ENCODE measurements around the gene ALKBH3.

The ALKBH3 gene

DNA sequence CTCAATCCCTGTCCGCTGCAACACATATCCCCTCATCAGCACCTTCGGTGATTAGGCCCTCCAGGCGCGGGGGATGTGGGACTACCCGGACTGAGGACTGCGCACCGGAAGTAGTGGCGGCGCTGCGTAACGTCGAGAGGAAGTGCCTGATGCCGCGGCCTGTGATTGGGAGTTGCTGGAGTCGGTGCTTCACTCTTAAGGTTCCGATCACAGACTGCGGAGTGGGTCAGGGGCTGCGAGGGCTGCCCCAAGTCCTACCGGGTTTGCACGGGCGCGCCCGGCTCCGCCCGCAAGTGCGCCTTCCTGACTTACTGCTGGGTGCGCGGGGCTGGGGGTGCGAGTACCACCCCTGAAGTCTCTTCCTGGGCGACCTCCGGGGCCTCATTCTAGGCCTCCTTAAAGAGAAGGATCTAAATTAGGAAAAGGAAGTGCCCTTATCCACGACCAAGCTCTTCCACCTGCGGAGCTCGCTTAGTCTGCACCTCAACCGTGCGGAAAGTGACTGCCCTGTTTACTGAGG is at the start of gene ALKBH3:
ALKBH3 (plus strand) TSS at position 192 of the 520 bp plus-strand sequence. CDS start 1,822 bp downstream, outside the sequence.
- Histone ChIP-seq H3K9me3 (ENCODE audit: insufficient read depth, low read depth, low read length) (no peaks in the 10 kb centered on the region), H3K4me3 (ENCODE audit: low read length) (peak within 1 kb of the TSS; percentile 96), H3K27ac (ENCODE audit: low read length) (no peak within 1 kb of the TSS), H3K27me3 (ENCODE audit: insufficient read depth, low read length) (peaks cover 49% of the 10 kb centered on the region), H3K9ac (ENCODE audit: low read depth, low read length) (peak within 1 kb of the TSS; percentile 83; the same call in 1 of the 2 replicates), H3K4me1 (ENCODE audit: insufficient read depth, low read length) (no peaks in the 10 kb centered on the region), H3K36me3 (ENCODE audit: insufficient read depth, low read depth, low read length) (peaks cover 15% of the 10 kb centered on the region)

DNA sequence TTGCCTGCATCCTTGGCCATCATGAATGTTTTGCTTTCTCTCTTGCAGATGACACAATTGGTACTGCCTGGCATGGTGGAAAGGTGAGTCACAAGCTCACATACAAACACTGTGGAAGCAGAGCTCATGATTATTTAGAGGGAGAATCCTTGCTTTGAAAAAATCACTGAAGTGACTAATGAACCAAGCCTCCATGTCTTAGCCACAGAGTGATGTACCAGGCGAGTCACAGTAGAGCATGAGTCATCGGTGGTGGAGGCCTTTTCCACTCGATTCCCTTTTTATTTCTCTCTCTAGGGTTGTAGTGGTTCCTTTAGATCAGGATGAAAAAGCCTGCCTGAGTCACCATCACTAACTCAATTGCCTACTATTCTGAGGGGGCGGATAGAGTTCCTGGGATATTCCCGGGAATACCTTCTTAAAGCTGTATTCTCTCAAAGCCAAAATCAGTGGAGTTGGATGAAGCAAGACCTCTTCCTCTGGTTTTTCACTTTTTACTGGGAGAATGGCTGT is 49.6 kb upstream of the ALKBH3 start:
- Histone ChIP-seq H3K4me3 (ENCODE audit: low read length) (no peak overlapping the region), H3K9ac (ENCODE audit: low read depth, low read length) (no peak overlapping the region), H3K27ac (ENCODE audit: low read length) (no peak overlapping the region), H3K9me3 (ENCODE audit: insufficient read depth, low read depth, low read length) (no peaks in the 10 kb centered on the region), H3K4me1 (ENCODE audit: insufficient read depth, low read length) (no peaks in the 10 kb centered on the region), H3K27me3 (ENCODE audit: insufficient read depth, low read length) (no peaks in the 10 kb centered on the region), H3K36me3 (ENCODE audit: insufficient read depth, low read depth, low read length) (peaks cover 11% of the 10 kb centered on the region)

DNA sequence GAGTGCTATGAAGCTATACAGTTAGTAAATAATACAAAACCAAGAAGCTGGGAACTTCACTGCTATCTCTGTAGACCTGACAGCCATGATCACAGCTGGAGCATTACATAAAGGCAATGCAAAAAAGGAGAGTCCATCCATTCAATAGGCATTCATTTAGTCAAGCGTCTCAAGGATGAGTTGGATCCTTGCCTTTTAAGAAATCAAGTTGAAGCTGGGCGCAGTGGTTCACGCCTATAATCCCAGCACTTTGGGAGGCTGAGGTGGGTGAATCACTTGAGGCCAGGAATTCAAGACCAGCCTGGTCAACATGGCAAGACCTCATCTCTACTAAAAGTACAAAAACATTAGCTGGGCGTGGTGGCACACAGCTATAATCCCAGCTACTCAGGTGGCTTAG is 48.1 kb upstream of the ALKBH3 start:
- Histone ChIP-seq H3K4me1 (ENCODE audit: insufficient read depth, low read length) (no peaks in the 10 kb centered on the region), H3K9ac (ENCODE audit: low read depth, low read length) (no peak overlapping the region), H3K9me3 (ENCODE audit: insufficient read depth, low read depth, low read length) (no peaks in the 10 kb centered on the region), H3K36me3 (ENCODE audit: insufficient read depth, low read depth, low read length) (peaks cover 11% of the 10 kb centered on the region), H3K27me3 (ENCODE audit: insufficient read depth, low read length) (no peaks in the 10 kb centered on the region), H3K27ac (ENCODE audit: low read length) (no peak overlapping the region), H3K4me3 (ENCODE audit: low read length) (no peak overlapping the region)

DNA sequence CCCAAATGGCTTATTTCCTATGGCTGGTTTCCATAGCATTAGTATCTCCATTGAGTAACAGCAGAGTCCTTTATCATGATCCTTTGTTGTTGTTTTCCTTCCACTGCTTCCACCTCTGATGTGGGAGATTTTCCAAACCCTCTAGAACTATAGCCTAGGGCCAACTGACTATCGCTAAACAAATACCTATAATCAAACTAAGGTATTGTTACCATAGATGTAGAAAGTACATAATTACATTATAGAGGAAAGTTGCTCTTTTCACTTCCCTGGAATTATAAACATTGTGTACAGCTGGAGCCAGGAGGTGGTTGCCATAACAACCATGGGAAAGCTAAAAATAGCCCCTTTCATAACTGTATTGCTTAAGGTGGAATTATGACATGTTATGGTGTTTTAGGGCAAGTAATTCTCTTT is 47.0 kb upstream of the ALKBH3 start:
- no peak overlapping the region for H3K9ac ChIP-seq (ENCODE audit: low read depth, low read length)
- no peak overlapping the region for H3K4me3 ChIP-seq (ENCODE audit: low read length)
- no peaks in the 10 kb centered on the region for H3K9me3 ChIP-seq (ENCODE audit: insufficient read depth, low read depth, low read length)
- peaks cover 15% of the 10 kb centered on the region for H3K36me3 ChIP-seq (ENCODE audit: insufficient read depth, low read depth, low read length)
- no peaks in the 10 kb centered on the region for H3K4me1 ChIP-seq (ENCODE audit: insufficient read depth, low read length)
- no peak overlapping the region for H3K27ac ChIP-seq (ENCODE audit: low read length)
- no peaks in the 10 kb centered on the region for H3K27me3 ChIP-seq (ENCODE audit: insufficient read depth, low read length)

DNA sequence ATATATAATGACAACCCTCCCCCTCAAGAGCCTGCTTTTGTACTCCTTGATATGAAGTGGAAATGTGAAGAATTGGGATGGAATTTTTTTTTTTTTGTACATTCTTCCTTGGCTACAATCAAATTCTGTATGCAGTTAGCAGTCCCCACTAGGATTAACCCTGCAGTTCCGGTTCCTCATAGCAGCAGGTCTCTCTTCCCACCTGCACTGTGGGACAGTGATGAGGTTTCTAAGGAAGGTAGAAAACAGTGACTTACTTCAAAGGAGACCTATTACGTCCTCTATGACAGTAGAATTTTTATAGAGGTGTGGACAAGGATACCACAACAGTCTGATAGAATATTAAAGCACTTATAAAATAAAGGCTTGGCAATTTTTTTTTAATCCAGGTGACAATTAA is 46.3 kb upstream of the ALKBH3 start:
- Histone ChIP-seq H3K36me3 (ENCODE audit: insufficient read depth, low read depth, low read length) (peaks cover 21% of the 10 kb centered on the region), H3K27me3 (ENCODE audit: insufficient read depth, low read length) (no peaks in the 10 kb centered on the region), H3K4me1 (ENCODE audit: insufficient read depth, low read length) (no peaks in the 10 kb centered on the region), H3K9ac (ENCODE audit: low read depth, low read length) (no peak overlapping the region), H3K9me3 (ENCODE audit: insufficient read depth, low read depth, low read length) (no peaks in the 10 kb centered on the region), H3K27ac (ENCODE audit: low read length) (no peak overlapping the region), H3K4me3 (ENCODE audit: low read length) (no peak overlapping the region)

DNA sequence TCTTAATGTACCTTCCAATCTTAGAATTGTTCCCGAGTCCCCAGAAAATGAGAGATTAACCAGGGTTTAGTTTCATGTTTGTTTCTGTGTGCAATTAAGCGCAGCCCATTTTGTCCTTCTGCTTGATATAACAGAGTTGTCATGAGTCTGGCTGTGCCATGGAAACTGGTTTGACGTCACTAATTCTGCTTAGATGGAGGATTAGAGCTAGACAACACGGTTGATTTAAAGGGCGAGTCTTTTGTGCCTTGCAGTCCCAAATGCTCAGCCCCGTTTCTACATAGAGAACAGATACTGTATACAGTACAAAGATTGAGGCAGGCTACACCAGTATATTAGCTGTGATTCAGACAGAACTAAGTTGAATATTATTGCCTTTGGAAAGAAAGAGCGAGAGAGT is 45.5 kb upstream of the ALKBH3 start:
- Histone ChIP-seq H3K27me3 (ENCODE audit: insufficient read depth, low read length) (no peaks in the 10 kb centered on the region), H3K36me3 (ENCODE audit: insufficient read depth, low read depth, low read length) (peaks cover 27% of the 10 kb centered on the region)

DNA sequence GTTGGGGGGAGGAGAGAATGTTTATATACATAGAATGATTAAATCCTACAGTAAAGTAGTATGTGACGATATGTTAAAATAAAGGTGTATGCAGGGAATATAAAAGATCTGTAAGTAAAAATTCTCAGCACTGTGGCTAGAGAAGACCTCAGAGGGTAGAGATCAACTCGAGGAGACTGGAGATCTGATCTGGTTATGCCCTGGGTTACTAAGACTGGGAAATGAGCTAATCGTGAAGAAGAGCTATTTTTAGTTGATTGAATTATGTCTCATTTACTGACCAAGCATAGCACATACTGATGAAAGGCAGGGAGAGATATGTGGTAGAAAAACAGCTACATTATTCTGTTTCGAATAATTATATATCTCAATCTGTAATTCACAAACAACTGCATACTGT is 42.8 kb upstream of the ALKBH3 start:
- H3K4me1 ChIP-seq (ENCODE audit: insufficient read depth, low read length) = no peaks in the 10 kb centered on the region
- no peak overlapping the region for H3K27ac ChIP-seq (ENCODE audit: low read length)
- H3K9me3 ChIP-seq (ENCODE audit: insufficient read depth, low read depth, low read length) = no peaks in the 10 kb centered on the region
- no peak overlapping the region for H3K9ac ChIP-seq (ENCODE audit: low read depth, low read length)
- H3K36me3 ChIP-seq (ENCODE audit: insufficient read depth, low read depth, low read length) = peaks cover 43% of the 10 kb centered on the region; the same call in 1 of the 2 replicates
- no peak overlapping the region for H3K4me3 ChIP-seq (ENCODE audit: low read length)
- no peaks in the 10 kb centered on the region for H3K27me3 ChIP-seq (ENCODE audit: insufficient read depth, low read length)

More for the DNA sequence above, 45.5 kb upstream of the ALKBH3 start:
- H3K9ac ChIP-seq (ENCODE audit: low read depth, low read length) = no peak overlapping the region
- no peaks in the 10 kb centered on the region for H3K4me1 ChIP-seq (ENCODE audit: insufficient read depth, low read length)
- H3K27ac ChIP-seq (ENCODE audit: low read length) = no peak overlapping the region
- H3K9me3 ChIP-seq (ENCODE audit: insufficient read depth, low read depth, low read length) = no peaks in the 10 kb centered on the region
- H3K4me3 ChIP-seq (ENCODE audit: low read length) = no peak overlapping the region

DNA sequence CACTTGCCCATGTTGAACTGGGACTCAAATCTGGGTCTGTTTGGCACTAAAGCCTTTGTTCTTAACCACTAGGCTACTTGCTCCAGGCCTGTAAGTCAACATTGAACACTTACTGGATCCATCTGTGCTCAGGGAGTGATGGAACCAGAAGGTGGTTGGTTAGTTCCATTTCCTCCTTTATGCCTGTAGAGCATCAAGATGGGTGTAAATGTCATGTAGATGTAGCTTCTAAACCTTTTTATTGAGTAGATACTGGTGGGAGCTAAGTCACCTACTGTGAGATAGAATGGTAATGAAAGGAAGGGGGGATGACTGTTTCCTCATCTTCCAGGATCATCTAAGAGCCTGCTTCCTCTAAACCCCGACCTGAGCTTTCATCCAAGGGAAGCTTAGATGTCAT is 38.6 kb upstream of the ALKBH3 start:
- no peaks in the 10 kb centered on the region for H3K4me1 ChIP-seq (ENCODE audit: insufficient read depth, low read length)
- H3K27ac ChIP-seq (ENCODE audit: low read length) = no peak overlapping the region
- no peak overlapping the region for H3K9ac ChIP-seq (ENCODE audit: low read depth, low read length)
- no peak overlapping the region for H3K4me3 ChIP-seq (ENCODE audit: low read length)
- no peaks in the 10 kb centered on the region for H3K9me3 ChIP-seq (ENCODE audit: insufficient read depth, low read depth, low read length)
- H3K36me3 ChIP-seq (ENCODE audit: insufficient read depth, low read depth, low read length) = peaks cover 46% of the 10 kb centered on the region; the same call in 1 of the 2 replicates
- no peaks in the 10 kb centered on the region for H3K27me3 ChIP-seq (ENCODE audit: insufficient read depth, low read length)

DNA sequence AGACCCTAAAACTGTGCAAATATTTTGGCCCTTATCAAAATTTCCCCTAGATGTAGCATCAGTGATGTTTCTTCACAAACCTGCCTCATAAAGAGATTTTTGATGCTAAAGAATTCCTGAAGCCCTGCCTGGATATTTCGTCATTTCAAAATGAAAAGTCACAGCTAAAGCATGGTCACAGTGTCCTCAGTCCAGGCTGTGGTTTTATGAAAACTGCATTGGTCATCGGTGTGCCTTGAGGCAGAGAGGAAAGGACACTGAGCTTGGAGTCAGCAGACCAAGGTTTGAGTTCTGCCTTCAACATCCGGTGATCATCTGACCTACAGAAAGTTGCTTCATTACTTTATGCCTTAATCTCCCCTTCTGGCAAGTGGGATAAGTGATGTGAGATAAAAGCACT is 34.8 kb upstream of the ALKBH3 start:
- Histone ChIP-seq H3K27ac (ENCODE audit: low read length) (no peak overlapping the region), H3K4me3 (ENCODE audit: low read length) (no peak overlapping the region), H3K4me1 (ENCODE audit: insufficient read depth, low read length) (no peaks in the 10 kb centered on the region), H3K27me3 (ENCODE audit: insufficient read depth, low read length) (no peaks in the 10 kb centered on the region), H3K36me3 (ENCODE audit: insufficient read depth, low read depth, low read length) (peaks cover 22% of the 10 kb centered on the region; the same call in 1 of the 2 replicates), H3K9me3 (ENCODE audit: insufficient read depth, low read depth, low read length) (no peaks in the 10 kb centered on the region), H3K9ac (ENCODE audit: low read depth, low read length) (no peak overlapping the region)

DNA sequence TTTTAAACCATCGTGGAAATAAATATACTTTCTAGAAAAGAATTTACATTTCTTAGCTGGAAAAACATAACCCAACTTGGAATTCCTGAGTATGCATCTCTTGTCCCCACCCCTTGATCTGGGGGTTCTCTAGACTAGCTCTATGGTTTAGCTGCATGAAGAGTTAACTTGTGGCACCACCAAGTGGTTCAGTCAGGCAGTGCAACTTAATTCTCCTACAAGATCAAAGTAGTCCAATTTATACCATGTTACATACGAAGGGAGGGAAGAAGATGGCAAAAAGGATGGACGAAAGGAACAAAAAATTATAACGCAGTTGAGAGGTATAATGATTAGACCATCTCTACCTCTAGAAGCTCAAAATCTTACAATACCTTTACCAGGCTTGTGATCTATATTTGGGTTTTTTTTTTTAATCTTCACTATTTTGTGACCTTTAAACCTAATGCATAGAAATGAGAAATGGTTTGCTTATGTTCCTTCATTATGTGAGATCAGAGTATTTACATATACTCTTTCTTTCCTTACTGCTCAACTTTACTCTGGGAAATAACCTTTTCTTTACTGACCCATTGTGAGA is 28.5 kb upstream of the ALKBH3 start:
- Histone ChIP-seq H3K9me3 (ENCODE audit: insufficient read depth, low read depth, low read length) (no peaks in the 10 kb centered on the region), H3K4me3 (ENCODE audit: low read length) (no peak overlapping the region), H3K4me1 (ENCODE audit: insufficient read depth, low read length) (no peaks in the 10 kb centered on the region), H3K36me3 (ENCODE audit: insufficient read depth, low read depth, low read length) (peaks cover 32% of the 10 kb centered on the region), H3K27ac (ENCODE audit: low read length) (no peak overlapping the region), H3K27me3 (ENCODE audit: insufficient read depth, low read length) (no peaks in the 10 kb centered on the region), H3K9ac (ENCODE audit: low read depth, low read length) (no peak overlapping the region)

DNA sequence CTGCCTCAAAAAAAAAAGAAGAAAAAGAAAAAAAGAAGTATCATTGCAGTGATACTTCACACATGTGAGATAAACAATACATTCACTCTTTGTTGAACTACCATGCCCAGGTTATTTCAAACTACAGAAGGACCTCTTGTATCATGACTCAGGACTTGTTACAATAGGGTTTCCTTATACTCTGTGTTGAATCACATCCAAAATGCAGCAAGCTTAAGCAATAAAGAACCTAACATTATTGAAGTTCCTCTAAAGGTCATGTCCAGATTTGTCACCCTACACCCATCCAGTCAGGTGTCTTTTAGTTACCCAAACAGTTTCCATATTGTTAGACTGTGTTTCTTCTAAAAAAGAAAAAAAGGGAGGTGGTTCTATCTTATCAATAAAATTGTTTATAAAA is 26.9 kb upstream of the ALKBH3 start:
- Histone ChIP-seq H3K4me1 (ENCODE audit: insufficient read depth, low read length) (no peaks in the 10 kb centered on the region), H3K27ac (ENCODE audit: low read length) (no peak overlapping the region), H3K9ac (ENCODE audit: low read depth, low read length) (no peak overlapping the region), H3K9me3 (ENCODE audit: insufficient read depth, low read depth, low read length) (no peaks in the 10 kb centered on the region), H3K36me3 (ENCODE audit: insufficient read depth, low read depth, low read length) (peaks cover 34% of the 10 kb centered on the region), H3K4me3 (ENCODE audit: low read length) (no peak overlapping the region), H3K27me3 (ENCODE audit: insufficient read depth, low read length) (no peaks in the 10 kb centered on the region)

DNA sequence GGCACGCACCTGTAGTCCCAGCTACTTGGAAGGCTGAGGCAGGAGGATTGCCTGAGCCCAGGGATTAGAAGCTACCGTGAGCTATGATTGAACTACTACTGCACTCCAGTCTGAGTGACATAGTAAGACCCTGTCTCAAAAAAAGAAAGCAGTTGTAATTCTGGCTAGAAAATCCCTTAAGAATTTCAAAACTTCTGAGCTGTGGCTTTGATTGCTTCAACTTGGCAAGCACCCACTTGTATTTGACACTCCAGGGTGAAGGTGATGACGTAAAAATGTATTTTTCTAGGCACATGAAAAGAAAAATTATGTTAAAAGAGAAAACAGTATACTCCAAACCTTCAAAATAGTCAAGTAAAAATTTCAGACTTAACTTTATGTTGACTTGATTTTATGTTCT is 23.6 kb upstream of the ALKBH3 start:
- Histone ChIP-seq H3K9me3 (ENCODE audit: insufficient read depth, low read depth, low read length) (no peaks in the 10 kb centered on the region), H3K27me3 (ENCODE audit: insufficient read depth, low read length) (no peaks in the 10 kb centered on the region), H3K36me3 (ENCODE audit: insufficient read depth, low read depth, low read length) (peaks cover 34% of the 10 kb centered on the region), H3K27ac (ENCODE audit: low read length) (no peak overlapping the region), H3K4me1 (ENCODE audit: insufficient read depth, low read length) (no peaks in the 10 kb centered on the region), H3K4me3 (ENCODE audit: low read length) (no peak overlapping the region), H3K9ac (ENCODE audit: low read depth, low read length) (no peak overlapping the region)
